SK-N-SH (cell line): ENCODE measurements around the gene PARD3. TPM values are rescaled to one million over a fixed set of nuclear protein-coding genes. Genes with fewer than 3 reads are reported as not detected.

Source experiments
- CTCF ChIA-PET: fragments of 300-600, 350-600 bp; formaldehyde crosslinking; extraction: SDS; loops from one replicate; lab custom pipeline; 2021; lab: Yijun Ruan, JAX
- POLR2A ChIA-PET: fragments of 350-600 bp; sonication (Branson Sonifier 250); formaldehyde crosslinking; extraction: SDS; loops from one replicate; lab custom pipeline; 2020; ENCODE audit warnings: antibody characterized with exemption, inconsistent platforms; lab: Yijun Ruan, JAX
- DNase-seq: peaks from one replicate; pipeline ENCODE4 v3.0.0; 2012
- H2AFZ ChIP-seq: fragments of 200-600 bp; sonication (generic); 2 replicates; pipeline ENCODE4 v1.8.1; 2016; ENCODE audit warnings: antibody characterized with exemption, mild to moderate bottlenecking, low read depth
- H3F3A ChIP-seq: fragments of 200-600 bp; sonication (generic); replicated peaks from 2 replicates; pipeline ENCODE3; 2016; ENCODE audit warnings: antibody characterized with exemption, mild to moderate bottlenecking; ENCODE audit not compliant: insufficient read depth
- H3K27ac ChIP-seq, 2 experiments: fragments of 200-500 bp in 1 of 2; fragments of 200-600 bp in 1 of 2; sonication (Bioruptor generic) in 1 of 2; sonication (generic), shearing (Covaris generic) in 1 of 2; 2 replicates each; pipeline versions ENCODE4 v1.5.1 to v1.6.1; 2014 to 2016; ENCODE audit warnings: low read depth in 2 of 2, inconsistent platforms in 1 of 2, low read length in 1 of 2, mild to moderate bottlenecking in 1 of 2, mixed read lengths in 1 of 2
- H3K27me3 ChIP-seq: fragments of 200-600 bp; sonication (generic), shearing (Covaris generic); 2 replicates; pipeline ENCODE4 v1.6.1; 2016; ENCODE audit warnings: mixed run types; ENCODE audit not compliant: insufficient read depth
- H3K36me3 ChIP-seq, 2 experiments: fragments of 200-500 bp in 1 of 2; fragments of 200-600 bp in 1 of 2; sonication (Bioruptor generic) in 1 of 2; sonication (generic) in 1 of 2; replicated peaks in 1 of 2; 2 replicates each; pipeline versions ENCODE3 to v1.5.1; 2014 to 2016; ENCODE audit warnings: low read length in 1 of 2, mild to moderate bottlenecking in 1 of 2; ENCODE audit not compliant: insufficient read depth in 2 of 2, control insufficient read depth in 1 of 2
- H3K4me1 ChIP-seq, 2 experiments: fragments of 200-500 bp in 1 of 2; fragments of 200-600 bp in 1 of 2; sonication (Bioruptor generic) in 1 of 2; sonication (generic), shearing (Covaris generic) in 1 of 2; 2 replicates each; pipeline versions ENCODE4 v1.5.1 to v1.6.1; 2014 to 2016; ENCODE audit warnings: low read depth in 1 of 2, low read length in 1 of 2, mixed run types in 1 of 2; ENCODE audit not compliant: insufficient read depth in 2 of 2, control insufficient read depth in 1 of 2
- H3K4me2 ChIP-seq: fragments of 200-600 bp; sonication (generic), shearing (Covaris generic); 2 replicates; pipeline ENCODE4 v1.6.1; 2017; ENCODE audit warnings: mixed run types
- H3K4me3 ChIP-seq, 2 experiments: fragments of 200-500 bp in 1 of 2; fragments of 200-600 bp in 1 of 2; sonication (Bioruptor generic) in 1 of 2; sonication (generic), shearing (Covaris generic) in 1 of 2; 2 replicates each; pipeline versions ENCODE4 v1.5.1 to v1.8.1; 2014 to 2016; ENCODE audit warnings: low read depth in 2 of 2, inconsistent platforms in 1 of 2, low read length in 1 of 2, mild to moderate bottlenecking in 1 of 2, mixed read lengths in 1 of 2, moderate library complexity in 1 of 2
- H3K79me2 ChIP-seq: fragments of 200-600 bp; sonication (generic); 2 replicates; pipeline ENCODE4 v1.8.1; 2017; ENCODE audit warnings: mild to moderate bottlenecking; ENCODE audit not compliant: insufficient read depth
- H3K9ac ChIP-seq: fragments of 200-600 bp; sonication (generic); 2 replicates; pipeline ENCODE4 v1.6.1; 2017; ENCODE audit warnings: mixed run types
- H3K9me2 ChIP-seq: fragments of 200-600 bp; sonication (generic); 2 replicates; pipeline ENCODE4 v1.6.1; 2017; ENCODE audit warnings: mixed run types
- H3K9me3 ChIP-seq: fragments of 200-600 bp; sonication (generic); 2 replicates; pipeline ENCODE4 v1.6.1; 2017; ENCODE audit warnings: mixed run types, mild to moderate bottlenecking, moderate library complexity
- H4K20me1 ChIP-seq: fragments of 200-600 bp; sonication (generic); 2 replicates; pipeline ENCODE4 v1.6.1; 2017; ENCODE audit warnings: mild to moderate bottlenecking, mixed run types; ENCODE audit not compliant: insufficient read depth
- CHD2 ChIP-seq: fragments of 150-350 bp; IDR thresholded peaks from 2 replicates; pipeline ENCODE4 v1.6.1; 2018; ENCODE audit warnings: low read length; ENCODE audit not compliant: partially characterized antibody
- EP300 ChIP-seq, 2 experiments: IDR thresholded peaks; 2 replicates each; pipeline versions ENCODE4 v1.4.0 to v1.6.1; 2012; ENCODE audit warnings: borderline replicate concordance in 1 of 2, low read depth in 1 of 2, low read length in 1 of 2
- EZH2phosphoT487 ChIP-seq: fragments of 200-600 bp; sonication (generic); IDR thresholded peaks from 2 replicates; pipeline ENCODE4 v1.6.1; 2017; ENCODE audit warnings: low read depth, mixed run types, mild to moderate bottlenecking, antibody characterized with exemption, moderate library complexity, borderline replicate concordance
- FOXJ3 ChIP-seq: sonication (generic); formaldehyde crosslinking; IDR thresholded peaks from 2 replicates; pipeline ENCODE4 v1.5.1; 2020; ENCODE audit warnings: mild to moderate bottlenecking, missing genetic modification reagents
- FOXM1 ChIP-seq: IDR thresholded peaks from 2 replicates; pipeline ENCODE4 v1.4.0; 2012; ENCODE audit warnings: low read depth, mild to moderate bottlenecking
- IRF3 ChIP-seq: fragments of 150-350 bp; IDR thresholded peaks from 2 replicates; pipeline ENCODE4 v1.6.1; 2016; ENCODE audit warnings: mild to moderate bottlenecking, low read depth, low read length
- JUND ChIP-seq: IDR thresholded peaks from 2 replicates; pipeline ENCODE4 v1.4.0; 2012
- MAX ChIP-seq: IDR thresholded peaks from 2 replicates; pipeline ENCODE4 v1.4.0; 2012; ENCODE audit warnings: low read depth
- MEF2A ChIP-seq: IDR thresholded peaks from 2 replicates; pipeline ENCODE4 v1.4.0; 2012; ENCODE audit warnings: low read depth, borderline replicate concordance
- NFIC ChIP-seq: IDR thresholded peaks from 2 replicates; pipeline ENCODE4 v1.4.0; 2012; ENCODE audit warnings: borderline replicate concordance
- NRF1 ChIP-seq: IDR thresholded peaks from 2 replicates; pipeline ENCODE4 v1.6.1; 2012; ENCODE audit warnings: low read depth, mild to moderate bottlenecking, low read length
- POLR2AphosphoS5 ChIP-seq: IDR thresholded peaks from 2 replicates; pipeline ENCODE4 v1.6.1; 2012; ENCODE audit warnings: low read depth, low read length
- RCOR1 ChIP-seq: fragments of 150-350 bp; IDR thresholded peaks from 2 replicates; pipeline ENCODE4 v1.6.1; 2017; ENCODE audit warnings: antibody characterized with exemption, low read length
- RFX5 ChIP-seq: IDR thresholded peaks from 2 replicates; pipeline ENCODE4 v1.6.1; 2012; ENCODE audit warnings: mild to moderate bottlenecking, improper control_type of control experiment, low read length
- RXRA ChIP-seq: IDR thresholded peaks from 2 replicates; pipeline ENCODE4 v1.4.0; 2012; ENCODE audit warnings: low read depth, mild to moderate bottlenecking, borderline replicate concordance
- TAF1 ChIP-seq: IDR thresholded peaks from 2 replicates; pipeline ENCODE4 v1.6.1; 2012; ENCODE audit warnings: low read depth, mild to moderate bottlenecking, low read length, moderate library complexity, borderline replicate concordance
- USF1 ChIP-seq: IDR thresholded peaks from 2 replicates; pipeline ENCODE4 v1.4.0; 2012; ENCODE audit warnings: low read depth, borderline replicate concordance
- YY1 ChIP-seq: IDR thresholded peaks from 2 replicates; pipeline ENCODE4 v1.4.0; 2012; ENCODE audit warnings: low read depth, mild to moderate bottlenecking
- WGBS: methylation state at CpG from one replicate; pipeline ENCODE4 v1.1.6; 2017; ENCODE audit warnings: low lambda C conversion rate; 5-methylcytosine and 5-hydroxymethylcytosine counted together
- polyA plus RNA-seq, 3 experiments: library from polyadenylated mRNA; depleted of rRNA; stranded (reverse); fragments of >200 nt; gene quantifications; 2 replicates each; pipeline ENCODE4 v1.2.3, GENCODE V29; 2012

PARD3 gene
- polyA plus RNA-seq, 1 of the 3 experiments (the other 2 are of a cell fraction), result 29.4 TPM

GRCh38 chr10:34729619-34730018, 85.5 kb downstream of the PARD3 start:
- Histone ChIP-seq H3K4me3 (no peak overlapping the region), H2AFZ (no peak overlapping the region), H3K4me2 (no peak overlapping the region), H3K9ac (no peak overlapping the region), H3K9me3 (no peaks in the 10 kb centered on the region), H3K79me2 (peaks cover 76% of the 10 kb centered on the region), H3F3A (peaks cover 35% of the 10 kb centered on the region), H3K4me1 (peaks cover 6 to 36% of the 10 kb centered on the region in 2 experiments; a peak in 3 of 4 replicates), H4K20me1 (peaks cover 28% of the 10 kb centered on the region), H3K9me2 (no peaks in the 10 kb centered on the region), H3K27ac (no peak overlapping the region), H3K36me3 (no peaks in the 10 kb centered on the region), H3K27me3 (no peaks in the 10 kb centered on the region)
- TF ChIP-seq MAX (no peak), RXRA (no peak), YY1 (no peak)
- CTCF ChIA-PET, result no interaction called here
- POLR2A ChIA-PET, result no interaction called here
- no peak for DNase-seq
- WGBS, result 81% methylated on average over 5 of the region's 5 CpGs

- Histone ChIP-seq H3K9me3 (no peaks in the 10 kb centered on the region), H3K9me2 (no peaks in the 10 kb centered on the region), H3K27ac (no peak overlapping the region), H3K79me2 (peaks cover 70% of the 10 kb centered on the region), H3K4me2 (no peak overlapping the region), H3F3A (peaks cover 32% of the 10 kb centered on the region), H3K4me3 (no peak overlapping the region), H3K27me3 (no peaks in the 10 kb centered on the region), H3K36me3 (no peaks in the 10 kb centered on the region), H2AFZ (no peak overlapping the region), H4K20me1 (peaks cover 34% of the 10 kb centered on the region), H3K9ac (no peak overlapping the region), H3K4me1 (peaks cover 9 to 36% of the 10 kb centered on the region in 2 experiments)
- no peak for DNase-seq
- ChIA-PET POLR2A (no interaction called here), CTCF (no interaction called here)
- WGBS, result 100% methylated on average over 1 of the region's 1 CpG
- no peak for TF ChIP-seq CHD2
- no peak for TF ChIP-seq POLR2AphosphoS5
- no peak for TF ChIP-seq FOXM1
- TF ChIP-seq JUND, result no peak
- TF ChIP-seq EP300 (IDR thresholded peaks at IDR 0.05; ENCODE audit: borderline replicate concordance in 1 of 2, low read depth in 1 of 2, low read length in 1 of 2), result no peak
- no peak for TF ChIP-seq RFX5
These were observed 86.7 kb downstream of the PARD3 start for GRCh38 chr10:34728361-34728760.

GRCh38 chr10:34727595-34728033, 87.5 kb downstream of the PARD3 start:
- CTCF ChIA-PET, result interaction anchor here (0.7 kb wide), 1 partner anchor 65 kb away, joined by 3 read pairs; no protein-coding TSS in a partner anchor
- Histone ChIP-seq H3K9me3 (no peaks in the 10 kb centered on the region), H3K4me2 (no peak overlapping the region), H3K4me3 (no peak overlapping the region), H3K27me3 (no peaks in the 10 kb centered on the region), H4K20me1 (peaks cover 36% of the 10 kb centered on the region), H2AFZ (no peak overlapping the region), H3K9me2 (no peaks in the 10 kb centered on the region), H3K9ac (no peak overlapping the region), H3K27ac (no peak overlapping the region), H3F3A (peaks cover 27% of the 10 kb centered on the region), H3K4me1 (peaks cover 9 to 28% of the 10 kb centered on the region in 2 experiments; a peak in 3 of 4 replicates), H3K36me3 (no peaks in the 10 kb centered on the region), H3K79me2 (peaks cover 69% of the 10 kb centered on the region)
- no peak for DNase-seq
- POLR2A ChIA-PET, result no interaction called here
- 91% methylated on average over 9 of the region's 9 CpGs for WGBS
- TF ChIP-seq NFIC (no peak), FOXJ3 (CRISPR knock-in tag) (no peak), USF1 (no peak), NRF1 (no peak), EZH2phosphoT487 (no peak), MEF2A (no peak), CHD2 (no peak), RCOR1 (no peak), RXRA (no peak), TAF1 (no peak), IRF3 (no peak), FOXM1 (no peak)
